Keratinocyte (primary cell): ENCODE results near the gene ALDH4A1. TPM values are rescaled to one million over a fixed set of nuclear protein-coding genes. Genes with fewer than 3 reads are reported as not detected.

Experiments
- DNase-seq: peaks from one replicate; pipeline ENCODE4 v3.0.0-alpha.2; 2011; ENCODE audit warnings: low read depth, missing footprints, low spot score
- FAIRE-seq: peaks from 2 replicates; lab custom pipeline; 2011; peaks lifted over from hg19 to GRCh38; lab: Jason Lieb, UNC
- H2AFZ ChIP-seq: 2 replicates; pipeline ENCODE4 v1.6.0; 2012; ENCODE audit warnings: low read length, control low read depth, inconsistent platforms; ENCODE audit not compliant: control insufficient read depth
- H3K27ac ChIP-seq: 2 replicates; pipeline ENCODE4 v1.5.1; 2011; ENCODE audit warnings: low read length; ENCODE audit not compliant: control insufficient read depth, insufficient read depth
- H3K27me3 ChIP-seq: 3 replicates; pipeline ENCODE4 v1.6.0; 2011; ENCODE audit warnings: low read length; ENCODE audit not compliant: control insufficient read depth, insufficient read depth; ENCODE audit errors: extremely low read depth
- H3K36me3 ChIP-seq, 2 experiments: 2 replicates in 1 of 2; 3 replicates in 1 of 2; pipeline ENCODE4 v1.5.1; 2011; ENCODE audit warnings: low read length in 2 of 2, mild to moderate bottlenecking in 1 of 2; ENCODE audit not compliant: control insufficient read depth in 2 of 2, insufficient read depth in 2 of 2; ENCODE audit errors: extremely low read depth in 1 of 2
- H3K4me1 ChIP-seq: 3 replicates; pipeline ENCODE4 v1.5.1; 2011; ENCODE audit warnings: low read length; ENCODE audit not compliant: control insufficient read depth, insufficient read depth; ENCODE audit errors: extremely low read depth
- H3K4me2 ChIP-seq: 3 replicates; pipeline ENCODE4 v1.6.0; 2011; ENCODE audit warnings: low read depth, low read length; ENCODE audit not compliant: control insufficient read depth, insufficient read depth; ENCODE audit errors: extremely low read depth
- H3K4me3 ChIP-seq, 3 experiments: fragments of 200-600 bp in 1 of 3; sonication (generic) in 1 of 3; 2 replicates in 2 of 3; 3 replicates in 1 of 3; pipeline ENCODE4 v1.5.1; 2011 to 2016; ENCODE audit warnings: low read length in 3 of 3, mild to moderate bottlenecking in 3 of 3, control low read depth in 2 of 3, inconsistent platforms in 1 of 3, low read depth in 1 of 3, mixed read lengths in 1 of 3, mixed run types in 1 of 3, moderate library complexity in 1 of 3; ENCODE audit not compliant: control insufficient read depth in 2 of 3, insufficient read depth in 2 of 3; ENCODE audit errors: extremely low read depth in 1 of 3
- H3K79me2 ChIP-seq: 2 replicates; pipeline ENCODE4 v1.6.0; 2012; ENCODE audit warnings: low read length; ENCODE audit not compliant: control insufficient read depth, insufficient read depth
- H3K9ac ChIP-seq: 3 replicates; pipeline ENCODE4 v1.6.0; 2011; ENCODE audit warnings: low read length; ENCODE audit not compliant: control insufficient read depth, insufficient read depth; ENCODE audit errors: extremely low read depth
- H3K9me1 ChIP-seq: 3 replicates; pipeline ENCODE4 v1.6.0; 2011; ENCODE audit warnings: low read length; ENCODE audit not compliant: control insufficient read depth, insufficient read depth; ENCODE audit errors: extremely low read depth
- H3K9me3 ChIP-seq: 2 replicates; pipeline ENCODE4 v1.5.1; 2012; ENCODE audit warnings: low read depth, low read length; ENCODE audit not compliant: control insufficient read depth
- H4K20me1 ChIP-seq: 3 replicates; pipeline ENCODE4 v1.6.0; 2011; ENCODE audit warnings: low read length; ENCODE audit not compliant: control insufficient read depth, insufficient read depth; ENCODE audit errors: extremely low read depth
- EZH2 ChIP-seq: IDR thresholded peaks from one replicate; pipeline ENCODE4 v1.6.1; 2012; ENCODE audit warnings: inconsistent platforms, mild to moderate bottlenecking, low read length, moderate library complexity
- dilution Hi-C: fragments of 300-500 bp; cut with MboI; formaldehyde crosslinking; loops from one replicate; pipeline ENCODE4 v1.7.0; 2020; ENCODE audit warnings: low sequenced_read_pairs; ENCODE audit not compliant: extremely low pct_ligation_motif_present
- polyA plus RNA-seq, 5 experiments: library from polyadenylated mRNA; depleted of rRNA in 3 of 5; stranded (reverse) in 3 of 5; stranded (forward) in 1 of 5; unstranded in 1 of 5; fragments of >200 nt; gene quantifications; 1 replicate in 1 of 5; 2 replicates in 3 of 5; 3 replicates in 1 of 5; pipeline versions ENCODE4 v1.2.1 to v1.2.3, GENCODE V29; 2011 to 2012; ENCODE audit warnings: missing spikeins in 2 of 5, low read depth in 1 of 5, low replicate concordance in 1 of 5
- TF ChIP-seq, protein P1 (sequence below), 3 experiments: IDR thresholded peaks in 1 of 3; conservative IDR thresholded peaks in 1 of 3; optimal IDR thresholded peaks in 1 of 3; 2 replicates in 2 of 3; 3 replicates in 1 of 3; pipeline versions ENCODE3 to v1.5.1; 2011; ENCODE audit warnings: low read length in 3 of 3, mild to moderate bottlenecking in 3 of 3, moderate library complexity in 2 of 3, control low read depth in 1 of 3, inconsistent platforms in 1 of 3; ENCODE audit not compliant: insufficient read depth in 2 of 3; ENCODE audit errors: extremely low read depth in 1 of 3

ALDH4A1 gene
- polyA plus RNA-seq, 1 donor (not counting 4 experiments of a cell fraction or from before 2014, with no cell fraction given): 52.7 TPM

DNA sequence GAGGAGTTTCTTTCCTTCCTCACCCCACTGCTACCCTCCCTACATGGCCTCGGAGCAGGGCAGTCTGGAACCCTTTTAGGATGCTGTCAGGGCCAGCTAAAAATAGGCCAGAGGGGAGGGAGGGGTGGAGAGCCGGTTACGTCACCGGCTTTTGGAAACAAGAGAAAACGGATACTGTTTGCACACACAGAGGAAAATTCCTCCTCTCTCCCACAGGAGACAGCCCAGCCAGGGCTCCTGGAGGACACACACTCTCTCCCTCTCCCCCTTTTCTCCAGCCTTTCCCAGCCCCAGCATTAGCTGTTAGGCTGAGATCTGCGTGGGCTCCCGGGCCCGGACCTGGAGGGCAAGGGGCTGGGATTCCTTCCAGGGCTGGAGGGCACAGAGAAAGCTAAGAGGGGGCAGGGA lies 20.0 kb upstream of the ALDH4A1 start:
- dilution Hi-C loops: no loop called here
- H2AFZ ChIP-seq: no peak overlapping the region
- peaks cover 6% of the 10 kb centered on the region for H3K9me1 ChIP-seq
- DNase-seq: no peak
- peaks cover 90% of the 10 kb centered on the region for H3K79me2 ChIP-seq
- H3K36me3 ChIP-seq: peaks cover 25 to 38% of the 10 kb centered on the region in 2 experiments
- H3K4me2 ChIP-seq: peak overlapping the region; percentile 66
- TF ChIP-seq EZH2: no peak
- TF ChIP-seq, protein P1, sequence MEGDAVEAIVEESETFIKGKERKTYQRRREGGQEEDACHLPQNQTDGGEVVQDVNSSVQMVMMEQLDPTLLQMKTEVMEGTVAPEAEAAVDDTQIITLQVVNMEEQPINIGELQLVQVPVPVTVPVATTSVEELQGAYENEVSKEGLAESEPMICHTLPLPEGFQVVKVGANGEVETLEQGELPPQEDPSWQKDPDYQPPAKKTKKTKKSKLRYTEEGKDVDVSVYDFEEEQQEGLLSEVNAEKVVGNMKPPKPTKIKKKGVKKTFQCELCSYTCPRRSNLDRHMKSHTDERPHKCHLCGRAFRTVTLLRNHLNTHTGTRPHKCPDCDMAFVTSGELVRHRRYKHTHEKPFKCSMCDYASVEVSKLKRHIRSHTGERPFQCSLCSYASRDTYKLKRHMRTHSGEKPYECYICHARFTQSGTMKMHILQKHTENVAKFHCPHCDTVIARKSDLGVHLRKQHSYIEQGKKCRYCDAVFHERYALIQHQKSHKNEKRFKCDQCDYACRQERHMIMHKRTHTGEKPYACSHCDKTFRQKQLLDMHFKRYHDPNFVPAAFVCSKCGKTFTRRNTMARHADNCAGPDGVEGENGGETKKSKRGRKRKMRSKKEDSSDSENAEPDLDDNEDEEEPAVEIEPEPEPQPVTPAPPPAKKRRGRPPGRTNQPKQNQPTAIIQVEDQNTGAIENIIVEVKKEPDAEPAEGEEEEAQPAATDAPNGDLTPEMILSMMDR (optimal IDR thresholded peaks at IDR 0.05 in 1 of 3, IDR thresholded peaks at IDR 0.05 in 1 of 3, conservative IDR thresholded peaks at IDR 0.05 in 1 of 3; ENCODE audit: extremely low read depth in 1 of 3, insufficient read depth in 2 of 3, low read length in 3 of 3): no peak
- H3K9me3 ChIP-seq: no peaks in the 10 kb centered on the region
- H4K20me1 ChIP-seq: peaks cover 9% of the 10 kb centered on the region
- H3K27me3 ChIP-seq: no peaks in the 10 kb centered on the region
- peaks cover 54% of the 10 kb centered on the region for H3K4me1 ChIP-seq
- H3K27ac ChIP-seq: peak overlapping the region; percentile 66
- no peak for FAIRE-seq
- peak overlapping the region; percentile 61 for H3K9ac ChIP-seq
- peak overlapping the region in 2 of 3 experiments; percentile 1 to 49 for H3K4me3 ChIP-seq

DNA sequence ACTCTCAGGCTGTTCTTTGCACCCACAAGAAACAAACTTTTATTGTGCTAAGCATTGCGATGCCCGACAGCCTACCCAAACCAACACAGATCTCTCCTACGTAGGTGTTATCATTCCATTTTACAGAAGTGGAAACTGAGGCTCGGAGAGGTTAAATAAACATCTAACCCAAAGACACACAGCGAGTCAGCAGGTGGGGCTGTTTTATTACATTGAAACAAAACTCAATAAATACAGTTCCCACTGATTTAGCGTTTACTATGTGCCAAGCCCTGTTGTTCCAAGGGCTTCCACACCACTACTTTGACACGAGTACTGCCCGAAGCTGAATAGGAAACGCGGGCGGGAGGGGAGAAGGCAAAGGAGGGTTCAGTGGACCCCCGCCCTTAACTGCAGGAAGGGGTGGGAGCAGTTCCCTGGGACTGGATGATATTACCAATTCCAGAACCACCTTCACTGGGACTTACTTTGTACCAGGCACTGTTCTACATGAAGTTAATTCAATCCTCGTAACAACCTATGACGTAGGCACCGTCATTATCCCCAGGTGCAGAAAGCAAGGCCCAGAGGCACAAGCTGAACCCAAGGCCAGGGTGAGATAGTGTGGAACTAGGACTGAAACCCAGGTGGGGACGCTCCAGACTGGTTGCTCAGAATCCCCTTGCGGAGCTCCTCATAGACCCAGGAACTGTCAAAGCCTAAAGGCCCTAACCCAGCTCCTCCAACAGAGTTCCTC lies 19.3 kb upstream of the ALDH4A1 start:
- peaks cover 97% of the 10 kb centered on the region for H3K79me2 ChIP-seq
- H3K9ac ChIP-seq: peak overlapping the region; percentile 61
- dilution Hi-C loops: no loop called here
- TF ChIP-seq, protein P1 (optimal IDR thresholded peaks at IDR 0.05 in 1 of 3, IDR thresholded peaks at IDR 0.05 in 1 of 3, conservative IDR thresholded peaks at IDR 0.05 in 1 of 3; ENCODE audit: extremely low read depth in 1 of 3, insufficient read depth in 2 of 3, low read length in 3 of 3): peak in 1 of 3 experiments; percentile 17
- no peak for TF ChIP-seq EZH2
- peak overlapping the region in 1 of 3 experiments; percentile 31 for H3K4me3 ChIP-seq
- peaks cover 48% of the 10 kb centered on the region for H3K4me1 ChIP-seq
- no peaks in the 10 kb centered on the region for H3K9me3 ChIP-seq
- FAIRE-seq (peak; percentile 55), DNase-seq (no peak)
- peaks cover 29 to 44% of the 10 kb centered on the region in 2 experiments for H3K36me3 ChIP-seq
- H3K27me3 ChIP-seq: no peaks in the 10 kb centered on the region
- peak overlapping the region; percentile 66 for H3K27ac ChIP-seq
- H3K9me1 ChIP-seq: peaks cover 6% of the 10 kb centered on the region
- no peak overlapping the region for H2AFZ ChIP-seq
- H3K4me2 ChIP-seq: peak overlapping the region; percentile 66
- peaks cover 11% of the 10 kb centered on the region for H4K20me1 ChIP-seq
